K562 (cell line): ENCODE data around the gene GCSAM. TPM values are rescaled to one million over a fixed set of nuclear protein-coding genes. Genes with fewer than 3 reads are reported as not detected.

Experiments
- ATAC-seq: fragments of 200-7000 bp; cut with Tn5 transposase; 3 replicates; pipeline ENCODE4 v1.9.1; 2020; ENCODE audit warnings: moderate library complexity
- BruUV-seq: library from RNA; stranded (reverse); fragments of 400-500 nt; replicated peaks from 2 replicates; lab custom pipeline; 2021; lab: Mats Ljungman, UMichigan
- CTCF ChIA-PET: fragments of 300-600 bp; formaldehyde crosslinking; extraction: SDS; loops from one replicate; lab custom pipeline; 2021; ENCODE audit warnings: low intra/inter-chr PET ratio; lab: Yijun Ruan, JAX
- POLR2A ChIA-PET: fragments of 300-600, 350-650 bp; sonication (Branson Sonifier 250); formaldehyde crosslinking; extraction: SDS; loops from one replicate; lab custom pipeline; 2021; ENCODE audit warnings: antibody characterized with exemption, inconsistent platforms; lab: Yijun Ruan, JAX
- DNase-seq, 4 experiments: peaks; one replicate each; pipeline versions ENCODE4 v3.0.0 to v3.0.0-alpha.2; 2011 to 2018; ENCODE audit warnings: low spot score in 3 of 4, mixed read lengths in 3 of 4; ENCODE audit errors: extremely low read depth in 1 of 4
- FAIRE-seq: peaks from 2 replicates; lab custom pipeline; 2011; peaks lifted over from hg19 to GRCh38; lab: Jason Lieb, UNC
- H2AFZ ChIP-seq: 2 replicates; pipeline ENCODE4 v1.6.0; 2011; ENCODE audit warnings: low read depth, low read length, control low read depth, inconsistent platforms
- H3K27ac ChIP-seq: fragments of 200-600 bp; 3 replicates; pipeline ENCODE4 v1.8.0; 2011; ENCODE audit warnings: low read depth, mild to moderate bottlenecking, control low read depth, inconsistent platforms, low read length, moderate library complexity, mixed read lengths; ENCODE audit errors: extremely low read depth
- H3K27me3 ChIP-seq, 2 experiments: fragments of 300-600 bp in 1 of 2; 2 replicates in 1 of 2; 3 replicates in 1 of 2; pipeline versions ENCODE4 v1.6.0 to v1.8.0; 2011; ENCODE audit warnings: inconsistent platforms in 2 of 2, low read length in 2 of 2, mild to moderate bottlenecking in 1 of 2, mixed read lengths in 1 of 2, moderate library complexity in 1 of 2; ENCODE audit not compliant: control insufficient read depth in 2 of 2, insufficient read depth in 2 of 2
- H3K36me3 ChIP-seq: fragments of 300-600 bp; 3 replicates; pipeline ENCODE4 v1.8.0; 2011; ENCODE audit warnings: mild to moderate bottlenecking, low read length, inconsistent platforms; ENCODE audit not compliant: control insufficient read depth, insufficient read depth
- H3K4me1 ChIP-seq, 2 experiments: fragments of 200-600 bp in 1 of 2; replicated peaks in 1 of 2; 2 replicates in 1 of 2; 3 replicates in 1 of 2; pipeline versions ENCODE4 v1.5.1 to v1.8.0; 2011; ENCODE audit warnings: inconsistent platforms in 2 of 2, low read length in 2 of 2, mild to moderate bottlenecking in 1 of 2, mixed read lengths in 1 of 2, moderate library complexity in 1 of 2; ENCODE audit not compliant: control insufficient read depth in 2 of 2, insufficient read depth in 2 of 2
- H3K4me2 ChIP-seq: 2 replicates; pipeline ENCODE4 v1.6.1; 2011; ENCODE audit warnings: low read length, control low read depth, inconsistent platforms, mixed read lengths; ENCODE audit not compliant: insufficient read depth
- H3K4me3 ChIP-seq: fragments of 200-600 bp; sonication (generic), shearing (Covaris generic); 2 replicates; pipeline ENCODE4 v1.5.1; 2016; ENCODE audit warnings: control low read depth, inconsistent platforms
- H3K79me2 ChIP-seq: fragments of 200-600 bp; 3 replicates; pipeline ENCODE4 v1.8.0; 2011; ENCODE audit warnings: low read length, inconsistent platforms; ENCODE audit not compliant: control insufficient read depth, insufficient read depth
- H3K9ac ChIP-seq, 2 experiments: 2 replicates each; pipeline versions ENCODE4 v1.6.0 to v1.6.1; 2011; ENCODE audit warnings: low read depth in 2 of 2, low read length in 2 of 2, control low read depth in 1 of 2, inconsistent platforms in 1 of 2, mild to moderate bottlenecking in 1 of 2, mixed read lengths in 1 of 2; ENCODE audit not compliant: insufficient read depth in 1 of 2
- H3K9me1 ChIP-seq: one replicate; pipeline ENCODE4 v1.6.0; 2011; ENCODE audit warnings: inconsistent platforms, mild to moderate bottlenecking, low read length, moderate library complexity; ENCODE audit not compliant: control insufficient read depth, insufficient read depth
- H3K9me3 ChIP-seq: replicated peaks from 2 replicates; pipeline ENCODE4 v1.5.1; 2011; ENCODE audit warnings: low read depth, low read length, inconsistent platforms; ENCODE audit not compliant: control insufficient read depth, insufficient read depth
- H4K20me1 ChIP-seq: replicated peaks from 2 replicates; pipeline ENCODE4 v1.6.1; 2011; ENCODE audit warnings: low read length, inconsistent platforms, mixed read lengths; ENCODE audit not compliant: control insufficient read depth, insufficient read depth
- BACH1 ChIP-seq: fragments of 200-800 bp; sonication (Bioruptor generic); IDR thresholded peaks from 2 replicates; pipeline ENCODE4 v1.6.1; 2016; ENCODE audit warnings: missing genetic modification characterization, missing compliant biosample characterization
- E2F5 ChIP-seq: sonication (generic); formaldehyde crosslinking; IDR thresholded peaks from 2 replicates; pipeline ENCODE4 v1.8.0; 2022; ENCODE audit warnings: mild to moderate bottlenecking, missing genetic modification reagents
- FOS ChIP-seq: IDR thresholded peaks from 3 replicates; pipeline ENCODE4 v1.6.1; 2011; ENCODE audit not compliant: insufficient read length; ENCODE audit errors: extremely low read depth
- HBP1 ChIP-seq: fragments of 450-650 bp; formaldehyde crosslinking; IDR thresholded peaks from 2 replicates; pipeline ENCODE4 v1.4.0; 2022; ENCODE audit warnings: missing genetic modification characterization
- LCOR ChIP-seq: sonication (generic); formaldehyde crosslinking; IDR thresholded peaks from 2 replicates; pipeline ENCODE4 v1.8.0; 2022; ENCODE audit warnings: mild to moderate bottlenecking, missing genetic modification reagents
- NEUROD1 ChIP-seq: fragments of 150-350 bp; IDR thresholded peaks from 2 replicates; pipeline ENCODE4 v1.6.1; 2014; ENCODE audit warnings: borderline replicate concordance, low read length, low read depth; ENCODE audit not compliant: partially characterized antibody
- NR3C1 ChIP-seq: sonication (generic); formaldehyde crosslinking; IDR thresholded peaks from 2 replicates; pipeline ENCODE4 v1.8.1; 2022; ENCODE audit warnings: missing genetic modification reagents
- PPARD ChIP-seq: fragments of 250-450 bp; sonication (Bioruptor Pico); IDR thresholded peaks from 2 replicates; pipeline ENCODE4 v1.8.0; 2022; ENCODE audit warnings: inconsistent platforms, mild to moderate bottlenecking, moderate library complexity
- RBBP5 ChIP-seq: fragments of 200-600 bp; sonication (generic); IDR thresholded peaks from 2 replicates; pipeline ENCODE4 v1.6.1; 2012; ENCODE audit warnings: borderline replicate concordance, mild to moderate bottlenecking, low read length, control low read depth, inconsistent platforms; ENCODE audit not compliant: insufficient read depth, poor library complexity, severe bottlenecking
- RFX7 ChIP-seq: fragments of 250-450 bp; sonication (Bioruptor Pico); IDR thresholded peaks from 2 replicates; pipeline ENCODE4 v1.5.1; 2021; ENCODE audit warnings: mild to moderate bottlenecking
- RUNX1 ChIP-seq: sonication (generic); IDR thresholded peaks from 2 replicates; pipeline ENCODE4 v1.6.1; 2016; ENCODE audit warnings: antibody characterized with exemption, low read depth
- SLC30A9 ChIP-seq: fragments of 250-450 bp; sonication (Bioruptor Pico); IDR thresholded peaks from 2 replicates; pipeline ENCODE4 v1.8.0; 2022; ENCODE audit warnings: mild to moderate bottlenecking, moderate library complexity
- STAG1 ChIP-seq: sonication (generic); formaldehyde crosslinking; IDR thresholded peaks from 2 replicates; pipeline ENCODE4 v1.5.0; 2020; ENCODE audit warnings: missing genetic modification reagents, borderline replicate concordance
- ZBTB12 ChIP-seq: fragments of 250-450 bp; sonication (Bioruptor Pico); IDR thresholded peaks from 2 replicates; pipeline ENCODE4 v1.4.0; 2020
- ZNF140 ChIP-seq: fragments of 250-450 bp; sonication (Bioruptor Pico); IDR thresholded peaks from 2 replicates; pipeline ENCODE4 v1.8.0; 2021; ENCODE audit warnings: moderate library complexity, mild to moderate bottlenecking, inconsistent platforms
- WGBS: fragments of 100-300 bp; shearing (Covaris generic); methylation state at CpG from one replicate; pipeline ENCODE4 v1.1.6; 2016; ENCODE audit warnings: low coverage, mixed read lengths; ENCODE audit not compliant: insufficient coverage; ENCODE audit errors: missing lambda C conversion rate; 5-methylcytosine and 5-hydroxymethylcytosine counted together
- in situ Hi-C: fragments of 300-500 bp; cut with MboI; formaldehyde crosslinking; loops from 4 replicates; pipeline ENCODE4 v1.15.0; 2018; ENCODE audit warnings: inconsistent platforms, mixed read lengths
- intact Hi-C: fragments of 100-400 bp; cut with micrococcal nuclease; formaldehyde crosslinking; loops from 2 replicates; pipeline ENCODE4 v1.14.2; 2022
- polyA plus RNA-seq, 8 experiments: library from polyadenylated mRNA; depleted of rRNA in 4 of 8; stranded (reverse) in 5 of 8; unstranded in 3 of 8; fragments of >200 nt; fragmentation: Nextera tagmentation in 2 of 8; fragmentation: Illumina TruSeq in 1 of 8; extraction: Ambion mirVana in 2 of 8; extraction: Trizol in 1 of 8; gene quantifications; 2 replicates each; pipeline versions ENCODE4 v1.2.1 to v1.2.3, GENCODE V29; 2011 to 2014; ENCODE audit warnings: inconsistent platforms in 1 of 8, missing spikeins in 1 of 8
- total RNA-seq, 7 experiments: library from RNA; depleted of rRNA in 6 of 7; stranded (reverse); fragments of >200 nt in 6 of 7; fragmentation: Illumina TruSeq in 2 of 7; extraction: Trizol in 2 of 7; gene quantifications; 2 replicates each; pipeline versions ENCODE4 v1.2.1 to v1.2.3, GENCODE V29; 2011 to 2021; ENCODE audit warnings: low replicate concordance in 1 of 7

Gene GCSAM
- total and polyA plus RNA-seq, 9 of the 15 experiments (the other 6 are each of a cell fraction or from before 2014, with no cell fraction given) = 0.10 TPM; not detected in 8

- TF ChIP-seq ZBTB12 (CRISPR knock-in tag) (no peak), NR3C1 (no peak), RFX7 (no peak), FOS (no peak)
These were observed 39.9 kb downstream of the GCSAM start (continued) for GRCh38 chr3:112093180-112093522.

- intact Hi-C loops = no loop called here
- Histone ChIP-seq H3K9me3 (no peaks in the 10 kb centered on the region), H3K27me3 (no peaks in the 10 kb centered on the region), H3K4me1 (peaks cover 0 to 5% of the 10 kb centered on the region in 2 experiments; a peak in 2 of 5 replicates), H3K4me2 (no peak overlapping the region), H3K4me3 (no peak overlapping the region), H3K36me3 (no peaks in the 10 kb centered on the region), H3K79me2 (no peaks in the 10 kb centered on the region), H3K27ac (no peak overlapping the region), H2AFZ (no peak overlapping the region)
- no peak; the same call in 2 of the 3 replicates for ATAC-seq
- no peak for FAIRE-seq
- DNase-seq = no peak
- in situ Hi-C loops = no loop called here
- POLR2A ChIA-PET = interaction anchor here (0.6 kb wide), 1 partner anchor 317 kb away, joined by 3 read pairs; no protein-coding TSS in a partner anchor
- WGBS = 50% methylated on average over 6 of the region's 6 CpGs
- TF ChIP-seq RUNX1 (no peak), ZNF140 (CRISPR knock-in tag) (no peak), E2F5 (CRISPR knock-in tag) (no peak), PPARD (CRISPR knock-in tag) (no peak), RBBP5 (no peak), BACH1 (tag) (no peak), NEUROD1 (no peak), STAG1 (CRISPR knock-in tag) (no peak), LCOR (CRISPR knock-in tag) (no peak), HBP1 (no peak), SLC30A9 (CRISPR knock-in tag) (no peak)
- TF ChIP-seq, all 486 proteins: peak for 0
- no peaks in the 10 kb centered on the region for H4K20me1 ChIP-seq
- H3K9ac ChIP-seq = no peak overlapping the region
- BruUV-seq = no TSS peak
- CTCF ChIA-PET = no interaction called here
- no peaks in the 10 kb centered on the region for H3K9me1 ChIP-seq
These were observed 40.4 kb downstream of the GCSAM start for GRCh38 chr3:112092496-112093179.
